ENCODE results near the gene NXPE2. TPM values are rescaled to one million over a fixed set of nuclear protein-coding genes. Genes with fewer than 3 reads are reported as not detected.

The NXPE2 gene
- total RNA-seq, 4 donors from 2014 or later, result 0.41 TPM; not detected in 3

GRCh38 chr11:114683007-114683406, 4.7 kb downstream of the NXPE2 start:
- H3K4me1 ChIP-seq, result no peaks in the 10 kb centered on the region
- H3K27me3 ChIP-seq, result no peaks in the 10 kb centered on the region
- intact Hi-C loops (cut with DNase I; ENCODE audit: low total_unique reads), result no loop called here
- H3K4me3 ChIP-seq, result no peak overlapping the region
- no peaks in the 10 kb centered on the region for H3K9me3 ChIP-seq
- no peak for TF ChIP-seq CTCF (IDR thresholded peaks at IDR 0.05)
- no peak for TF ChIP-seq POLR2A (IDR thresholded peaks at IDR 0.05)
- DNase-seq, result no peak
- no peaks in the 10 kb centered on the region for H3K36me3 ChIP-seq
- no peak overlapping the region for H3K27ac ChIP-seq

- no peaks in the 10 kb centered on the region for H3K4me1 ChIP-seq
- H3K27me3 ChIP-seq, result no peaks in the 10 kb centered on the region
- no peak for TF ChIP-seq CTCF (IDR thresholded peaks at IDR 0.05)
- TF ChIP-seq POLR2A (IDR thresholded peaks at IDR 0.05), result no peak
- H3K27ac ChIP-seq, result no peak overlapping the region
- DNase-seq, result no peak
- no peaks in the 10 kb centered on the region for H3K36me3 ChIP-seq
- intact Hi-C loops (cut with DNase I; ENCODE audit: low total_unique reads), result no loop called here
- no peaks in the 10 kb centered on the region for H3K9me3 ChIP-seq
- H3K4me3 ChIP-seq, result no peak overlapping the region
These were observed 6.3 kb downstream of the NXPE2 start for GRCh38 chr11:114684636-114685035.

GRCh38 chr11:114685097-114685496, 6.8 kb downstream of the NXPE2 start:
- TF ChIP-seq CTCF (IDR thresholded peaks at IDR 0.05) (no peak), POLR2A (IDR thresholded peaks at IDR 0.05) (no peak)
- no peaks in the 10 kb centered on the region for H3K9me3 ChIP-seq
- no peaks in the 10 kb centered on the region for H3K4me1 ChIP-seq
- H3K4me3 ChIP-seq, result no peak overlapping the region
- H3K36me3 ChIP-seq, result no peaks in the 10 kb centered on the region
- no peaks in the 10 kb centered on the region for H3K27me3 ChIP-seq
- no peak for DNase-seq
- H3K27ac ChIP-seq, result no peak overlapping the region
- intact Hi-C loops (cut with DNase I; ENCODE audit: low total_unique reads), result no loop called here

- H3K9me3 ChIP-seq, result no peaks in the 10 kb centered on the region
- DNase-seq, result no peak
- TF ChIP-seq CTCF (IDR thresholded peaks at IDR 0.05), result no peak
- no peak for TF ChIP-seq POLR2A (IDR thresholded peaks at IDR 0.05)
- intact Hi-C loops (cut with DNase I; ENCODE audit: low total_unique reads), result no loop called here
- no peak overlapping the region for H3K4me3 ChIP-seq
- H3K27ac ChIP-seq, result no peak overlapping the region
- no peaks in the 10 kb centered on the region for H3K27me3 ChIP-seq
- no peaks in the 10 kb centered on the region for H3K4me1 ChIP-seq
- H3K36me3 ChIP-seq, result no peaks in the 10 kb centered on the region
These were observed 27.1 kb downstream of the NXPE2 start for GRCh38 chr11:114705280-114706024.

- no peak overlapping the region for H3K4me3 ChIP-seq
- DNase-seq, result no peak
- intact Hi-C loops (cut with DNase I; ENCODE audit: low total_unique reads), result no loop called here
These were observed 31.6 kb downstream of the NXPE2 start for GRCh38 chr11:114709960-114710359.

More at GRCh38 chr11:114709960-114710359, 31.6 kb downstream of the NXPE2 start:
- no peak for TF ChIP-seq POLR2A (IDR thresholded peaks at IDR 0.05)
- TF ChIP-seq CTCF (IDR thresholded peaks at IDR 0.05), result no peak
- Histone ChIP-seq H3K27me3 (no peaks in the 10 kb centered on the region), H3K36me3 (no peaks in the 10 kb centered on the region), H3K4me1 (no peaks in the 10 kb centered on the region), H3K27ac (no peak overlapping the region), H3K9me3 (no peaks in the 10 kb centered on the region)

Data from uterus (tissue), 4 donors.